Adrenal gland (tissue), 12 donors: Measurements from ENCODE around the gene TACC2. TPM values are rescaled to one million over a fixed set of nuclear protein-coding genes. Genes with fewer than 3 reads are reported as not detected.

Source experiments
- DNase-seq, 7 donors: peaks; one replicate each; pipeline ENCODE4 v3.0.0-alpha.2; 2019 to 2020
- H3K27ac ChIP-seq, 5 donors: fragments of 200-600 bp; sonication (generic) in 4 of 5; 1 replicate in 3 of 5; 2 replicates in 2 of 5; pipeline versions ENCODE4 v1.5.1 to v1.8.0; 2016 to 2020; ENCODE audit warnings: mild to moderate bottlenecking in 1 of 5
- H3K27me3 ChIP-seq: fragments of 200-600 bp; 2 replicates; pipeline ENCODE4 v1.8.0; 2021
- H3K36me3 ChIP-seq, 2 donors: fragments of 200-600 bp; replicated peaks in 1 of 2; 1 replicate in 1 of 2; 2 replicates in 1 of 2; pipeline versions ENCODE4 v1.5.1 to v1.8.0; 2018 to 2022
- H3K4me1 ChIP-seq, 2 donors: fragments of 200-600 bp; replicated peaks in 1 of 2; 1 replicate in 1 of 2; 2 replicates in 1 of 2; pipeline versions ENCODE4 v1.5.1 to v1.8.0; 2018 to 2021
- H3K4me3 ChIP-seq, 4 donors: fragments of 200-600 bp; sonication (generic) in 3 of 4; one replicate each; pipeline ENCODE4 v1.5.1; 2016 to 2018
- H3K9me3 ChIP-seq, 3 donors: fragments of 200-600 bp; sonication (generic) in 1 of 3; replicated peaks in 1 of 3; 1 replicate in 2 of 3; 2 replicates in 1 of 3; pipeline versions ENCODE4 v1.5.1 to v1.8.0; 2016 to 2021
- CTCF ChIP-seq, 6 experiments: fragments of 450-650 bp in 4 of 6; fragments of 200-600 bp in 2 of 6; sonication (generic) in 1 of 6; IDR thresholded peaks; 1 replicate in 5 of 6; 2 replicates in 1 of 6; pipeline versions ENCODE4 v1.5.1 to v1.8.0; 2016 to 2021; ENCODE audit warnings: antibody characterized with exemption in 6 of 6, mild to moderate bottlenecking in 2 of 6, moderate library complexity in 1 of 6
- POLR2A ChIP-seq, 2 donors: fragments of 450-650 bp; IDR thresholded peaks; one replicate each; pipeline ENCODE4 v1.6.1; 2017; ENCODE audit warnings: antibody characterized with exemption in 2 of 2, mild to moderate bottlenecking in 2 of 2, moderate library complexity in 1 of 2
- WGBS, 4 donors: extraction: QIAGEN DNeasy Blood & Tissue Kit in 2 of 4; methylation state at CpG; one replicate each; pipeline versions ENCODE4 v1.1.5 to v1.1.7; 2013 to 2017; 5-methylcytosine and 5-hydroxymethylcytosine counted together
- intact Hi-C, 2 donors: fragments of 100-400 bp; cut with DNase I; formaldehyde crosslinking; loops; one replicate each; pipeline versions ENCODE4 v1.14.1 to v1.15.0; 2022 to 2023
- polyA plus RNA-seq, 3 donors: library from polyadenylated mRNA; stranded (reverse); fragments of 200-250 nt in 2 of 3; fragments of 350-450 nt in 1 of 3; fragmentation: Illumina TruSeq in 1 of 3; extraction: RNeasy Lipid Tissue Mini Kit (QIAGEN cat#74804) in 1 of 3; gene quantifications; one replicate each; pipeline ENCODE4 v1.2.3, GENCODE V29; 2013 to 2014
- total RNA-seq, 9 donors: library from RNA; depleted of rRNA in 4 of 9; stranded (reverse); fragments of >200 nt in 4 of 9; fragments of 120-200 nt in 1 of 9; fragmentation: NEBNext Ultra II Directional in 1 of 9; extraction: Animal tissue kit (Norgen Biotek cat#: 25700) in 1 of 9; gene quantifications; one replicate each; pipeline versions ENCODE4 v1.1.0 to v1.2.4, GENCODE V29; 2013 to 2023
- donor health status: healthy with polysubstance abuse.
- donor health status: Bipolar disorder and iron deficiency.
- donor health status: DM: yes; HTN: yes; CAD: no.
- donor health status: DM: no; HTN: no; CAD: no.
- donor health status: DM: no; HTN: no; CAD: no.
- donor health status: DM: yes; HTN: yes; CAD: no.

The TACC2 gene
- total and polyA plus RNA-seq, 12 donors, result 11.3 to 45.7 (median 26.3) TPM

- H3K36me3 ChIP-seq, result no peaks in the 10 kb centered on the region
- no peaks in the 10 kb centered on the region for H3K9me3 ChIP-seq
- DNase-seq, result no peak
- no peaks in the 10 kb centered on the region for H3K27me3 ChIP-seq
- H3K4me1 ChIP-seq, result no peaks in the 10 kb centered on the region
- H3K4me3 ChIP-seq, result no peak overlapping the region
- TF ChIP-seq CTCF (IDR thresholded peaks at IDR 0.05) (no peak), POLR2A (IDR thresholded peaks at IDR 0.05) (no peak)
- intact Hi-C loops, result no loop called here
- WGBS, 4 donors, result 85 to 90% (median 89%) methylated on average over 13 of the region's 13 CpGs
- H3K27ac ChIP-seq, result no peak overlapping the region
Observed at GRCh38 chr10:122197611-122198222, 208.8 kb downstream of the TACC2 start.

GRCh38 chr10:122198631-122199030, 209.7 kb downstream of the TACC2 start:
- DNase-seq, result no peak
- intact Hi-C loops, result no loop called here
- Histone ChIP-seq H3K4me3 (no peak overlapping the region), H3K27ac (no peak overlapping the region), H3K9me3 (no peaks in the 10 kb centered on the region), H3K36me3 (no peaks in the 10 kb centered on the region), H3K4me1 (no peaks in the 10 kb centered on the region), H3K27me3 (no peaks in the 10 kb centered on the region)
- TF ChIP-seq POLR2A (IDR thresholded peaks at IDR 0.05), result no peak
- TF ChIP-seq CTCF (IDR thresholded peaks at IDR 0.05), result no peak
- 90 to 95% (median 94%) methylated on average over 4 to 12 of the region's 12 CpGs for WGBS, 4 donors

GRCh38 chr10:122199070-122199469, 210.1 kb downstream of the TACC2 start:
- no peak for DNase-seq
- Histone ChIP-seq H3K27me3 (no peaks in the 10 kb centered on the region), H3K4me1 (no peaks in the 10 kb centered on the region), H3K36me3 (no peaks in the 10 kb centered on the region), H3K9me3 (no peaks in the 10 kb centered on the region), H3K27ac (no peak overlapping the region), H3K4me3 (no peak overlapping the region)
- intact Hi-C loops, result no loop called here
- TF ChIP-seq POLR2A (IDR thresholded peaks at IDR 0.05), result no peak
- no peak for TF ChIP-seq CTCF (IDR thresholded peaks at IDR 0.05)
- 85 to 92% (median 88%) methylated on average over 7 to 9 of the region's 9 CpGs for WGBS, 4 donors

GRCh38 chr10:122199689-122200088, 210.7 kb downstream of the TACC2 start:
- DNase-seq, result no peak
- H3K36me3 ChIP-seq, result no peaks in the 10 kb centered on the region
- no peaks in the 10 kb centered on the region for H3K27me3 ChIP-seq
- intact Hi-C loops, result no loop called here
- no peak for TF ChIP-seq POLR2A (IDR thresholded peaks at IDR 0.05)
- no peak for TF ChIP-seq CTCF (IDR thresholded peaks at IDR 0.05)
- H3K27ac ChIP-seq, result no peak overlapping the region
- no peaks in the 10 kb centered on the region for H3K9me3 ChIP-seq
- no peaks in the 10 kb centered on the region for H3K4me1 ChIP-seq
- H3K4me3 ChIP-seq, result no peak overlapping the region
- WGBS, 4 donors, result 93 to 97% (median 96%) methylated on average over 6 of the region's 6 CpGs
